IMR-90 (cell line): ENCODE measurements around the gene CPD.

ENCODE experiments used
- BHLHE40 ChIP-seq: fragments of 150-350 bp; IDR thresholded peaks from 2 replicates; pipeline ENCODE4 v1.6.1; 2016; ENCODE audit warnings: mild to moderate bottlenecking, low read depth, low read length
- CEBPB ChIP-seq: IDR thresholded peaks from 2 replicates; pipeline ENCODE4 v1.6.1; 2012; ENCODE audit warnings: low read depth, low read length, improper control_type of control experiment
- CHD1 ChIP-seq: IDR thresholded peaks from 2 replicates; pipeline ENCODE4 v1.6.1; 2012; ENCODE audit warnings: low read depth, low read length, improper control_type of control experiment
- CTCF ChIP-seq: conservative IDR thresholded peaks from 2 replicates; pipeline ENCODE4 v1.5.1; 2012; ENCODE audit warnings: mild to moderate bottlenecking, low read depth, low read length, improper control_type of control experiment
- FOS ChIP-seq: fragments of 150-350 bp; IDR thresholded peaks from 2 replicates; pipeline ENCODE4 v1.6.1; 2016; ENCODE audit warnings: low read depth, low read length
- MAZ ChIP-seq: IDR thresholded peaks from 2 replicates; pipeline ENCODE4 v1.6.1; 2012; ENCODE audit warnings: low read depth, mild to moderate bottlenecking, low read length, improper control_type of control experiment, moderate library complexity, borderline replicate concordance
- MXI1 ChIP-seq: IDR thresholded peaks from 2 replicates; pipeline ENCODE4 v1.6.1; 2012; ENCODE audit warnings: low read depth, mild to moderate bottlenecking, low read length, moderate library complexity, borderline replicate concordance
- NFE2L2 ChIP-seq: fragments of 150-350 bp; IDR thresholded peaks from 2 replicates; pipeline ENCODE4 v1.6.1; 2016; ENCODE audit warnings: low read depth, mild to moderate bottlenecking, low read length
- POLR2A ChIP-seq: IDR thresholded peaks from 2 replicates; pipeline ENCODE4 v1.6.1; 2012; ENCODE audit warnings: mild to moderate bottlenecking, low read depth, low read length
- RAD21 ChIP-seq: IDR thresholded peaks from 2 replicates; pipeline ENCODE4 v1.6.1; 2012; ENCODE audit warnings: low read length, improper control_type of control experiment
- RCOR1 ChIP-seq: IDR thresholded peaks from 2 replicates; pipeline ENCODE4 v1.6.1; 2012; ENCODE audit warnings: mild to moderate bottlenecking, low read length, improper control_type of control experiment; ENCODE audit not compliant: insufficient replicate concordance
- RFX5 ChIP-seq: IDR thresholded peaks from 2 replicates; pipeline ENCODE4 v1.8.0; 2012; ENCODE audit warnings: low read depth, mild to moderate bottlenecking, low read length, moderate library complexity
- SMC3 ChIP-seq: fragments of 150-350 bp; IDR thresholded peaks from 2 replicates; pipeline ENCODE4 v1.6.1; 2016; ENCODE audit warnings: low read depth, mild to moderate bottlenecking, antibody characterized with exemption, low read length, moderate library complexity
- TF ChIP-seq, protein P1 (sequence below): fragments of 150-350 bp; IDR thresholded peaks from 2 replicates; pipeline ENCODE4 v1.6.1; 2017; ENCODE audit warnings: mild to moderate bottlenecking, antibody characterized with exemption, low read length, low read depth

- TF ChIP-seq CEBPB, result no peak
- TF ChIP-seq POLR2A, result no peak
- TF ChIP-seq MAZ, result no peak
- TF ChIP-seq CTCF, result no peak
- no peak for TF ChIP-seq SMC3
- TF ChIP-seq, protein P1, sequence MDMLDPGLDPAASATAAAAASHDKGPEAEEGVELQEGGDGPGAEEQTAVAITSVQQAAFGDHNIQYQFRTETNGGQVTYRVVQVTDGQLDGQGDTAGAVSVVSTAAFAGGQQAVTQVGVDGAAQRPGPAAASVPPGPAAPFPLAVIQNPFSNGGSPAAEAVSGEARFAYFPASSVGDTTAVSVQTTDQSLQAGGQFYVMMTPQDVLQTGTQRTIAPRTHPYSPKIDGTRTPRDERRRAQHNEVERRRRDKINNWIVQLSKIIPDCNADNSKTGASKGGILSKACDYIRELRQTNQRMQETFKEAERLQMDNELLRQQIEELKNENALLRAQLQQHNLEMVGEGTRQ, result no peak
- TF ChIP-seq MXI1, result no peak
- no peak for TF ChIP-seq RAD21
- TF ChIP-seq CHD1, result no peak
- no peak for TF ChIP-seq BHLHE40
- TF ChIP-seq RCOR1, result no peak
- no peak for TF ChIP-seq RFX5
- no peak for TF ChIP-seq NFE2L2
- TF ChIP-seq FOS, result no peak
These were observed 19.8 kb downstream of the CPD start for GRCh38 chr17:30398328-30399041.
